GM23338 (cell line): ENCODE results near the gene PKHD1.

Experiments used
- EZH2 ChIP-seq: fragments of 200-600 bp; sonication (generic); IDR thresholded peaks from one replicate; pipeline ENCODE4 v1.8.0; 2017; ENCODE audit warnings: antibody characterized with exemption, mild to moderate bottlenecking, low read depth; ENCODE audit not compliant: unreplicated experiment
- EZH2phosphoT487 ChIP-seq: fragments of 200-600 bp; sonication (generic); IDR thresholded peaks from one replicate; pipeline ENCODE4 v1.8.1; 2018; ENCODE audit warnings: antibody characterized with exemption; ENCODE audit not compliant: unreplicated experiment
- REST ChIP-seq: IDR thresholded peaks from one replicate; pipeline ENCODE4 v1.6.1; 2018; ENCODE audit warnings: antibody characterized with exemption; ENCODE audit not compliant: unreplicated experiment
- TF ChIP-seq, protein P1 (sequence below), 2 experiments: fragments of 200-600 bp in 1 of 2; sonication (generic) in 1 of 2; conservative IDR thresholded peaks; 2 replicates each; pipeline versions ENCODE4 v1.5.1 to v1.6.1; 2016 to 2017; ENCODE audit warnings: antibody characterized with exemption in 2 of 2, low read depth in 2 of 2, mild to moderate bottlenecking in 2 of 2, moderate library complexity in 1 of 2

DNA sequence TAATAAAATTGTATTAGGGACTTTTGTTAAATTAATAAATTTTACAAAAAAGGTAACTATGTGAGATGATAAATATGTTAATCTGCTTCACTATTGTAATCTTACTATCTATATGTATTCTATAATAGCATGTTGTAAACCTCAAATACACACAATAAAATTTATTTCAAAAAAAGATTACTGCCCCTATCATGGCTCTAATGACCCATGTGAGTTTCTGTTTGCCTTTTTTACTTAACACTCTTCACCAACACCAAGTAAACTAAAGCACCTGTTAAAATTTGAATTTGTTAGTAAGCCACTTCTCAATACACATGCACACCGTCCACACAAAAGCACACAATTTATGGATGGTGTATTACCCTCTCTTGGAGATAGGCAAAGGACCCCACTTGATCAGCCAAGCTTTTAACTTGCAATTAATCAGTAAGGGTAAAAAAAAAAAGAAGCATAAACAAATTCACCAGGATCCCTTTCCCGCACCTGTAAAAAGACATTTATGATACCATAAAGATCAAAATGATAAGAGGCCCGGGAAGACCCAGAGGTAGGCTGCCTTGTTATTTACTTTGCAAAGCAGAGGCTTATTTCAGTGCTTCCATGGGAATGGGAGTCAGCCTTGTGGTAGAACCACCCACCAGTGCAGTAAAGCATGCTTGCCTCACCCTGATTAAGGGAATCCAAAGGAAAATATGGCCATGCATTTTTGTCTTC, 28.6 kb upstream of the PKHD1 start:
- TF ChIP-seq EZH2phosphoT487, result no peak
- TF ChIP-seq EZH2, result no peak
- TF ChIP-seq REST, result no peak
- TF ChIP-seq, protein P1, sequence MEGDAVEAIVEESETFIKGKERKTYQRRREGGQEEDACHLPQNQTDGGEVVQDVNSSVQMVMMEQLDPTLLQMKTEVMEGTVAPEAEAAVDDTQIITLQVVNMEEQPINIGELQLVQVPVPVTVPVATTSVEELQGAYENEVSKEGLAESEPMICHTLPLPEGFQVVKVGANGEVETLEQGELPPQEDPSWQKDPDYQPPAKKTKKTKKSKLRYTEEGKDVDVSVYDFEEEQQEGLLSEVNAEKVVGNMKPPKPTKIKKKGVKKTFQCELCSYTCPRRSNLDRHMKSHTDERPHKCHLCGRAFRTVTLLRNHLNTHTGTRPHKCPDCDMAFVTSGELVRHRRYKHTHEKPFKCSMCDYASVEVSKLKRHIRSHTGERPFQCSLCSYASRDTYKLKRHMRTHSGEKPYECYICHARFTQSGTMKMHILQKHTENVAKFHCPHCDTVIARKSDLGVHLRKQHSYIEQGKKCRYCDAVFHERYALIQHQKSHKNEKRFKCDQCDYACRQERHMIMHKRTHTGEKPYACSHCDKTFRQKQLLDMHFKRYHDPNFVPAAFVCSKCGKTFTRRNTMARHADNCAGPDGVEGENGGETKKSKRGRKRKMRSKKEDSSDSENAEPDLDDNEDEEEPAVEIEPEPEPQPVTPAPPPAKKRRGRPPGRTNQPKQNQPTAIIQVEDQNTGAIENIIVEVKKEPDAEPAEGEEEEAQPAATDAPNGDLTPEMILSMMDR (conservative IDR thresholded peaks at IDR 0.05; ENCODE audit: low read depth in 2 of 2), result no peak
